DND-41 (cell line): Measurements from ENCODE around the gene SLIT2.

Experiments used
- ATAC-seq: fragments of 200-7000 bp; cut with Tn5 transposase; 3 replicates; pipeline ENCODE4 v1.9.1; 2021; ENCODE audit warnings: low read depth; ENCODE audit not compliant: insufficient read depth
- DNase-seq: peaks from one replicate; pipeline ENCODE4 v3.0.0-alpha.2; 2020
- H2AFZ ChIP-seq: 2 replicates; pipeline ENCODE4 v1.6.0; 2012; ENCODE audit warnings: low read depth, low read length
- H3K27ac ChIP-seq: 2 replicates; pipeline ENCODE4 v1.5.1; 2012; ENCODE audit warnings: low read length, inconsistent platforms
- H3K27me3 ChIP-seq: fragments of 200-600 bp; sonication (generic); 2 replicates; pipeline ENCODE4 v1.6.0; 2012; ENCODE audit warnings: low read length, mild to moderate bottlenecking, inconsistent platforms; ENCODE audit not compliant: insufficient read depth, poor library complexity
- H3K36me3 ChIP-seq: 2 replicates; pipeline ENCODE4 v1.5.1; 2012; ENCODE audit warnings: low read length, inconsistent platforms; ENCODE audit not compliant: insufficient read depth
- H3K4me1 ChIP-seq: 2 replicates; pipeline ENCODE4 v1.5.1; 2012; ENCODE audit warnings: mild to moderate bottlenecking, low read length; ENCODE audit not compliant: insufficient read depth
- H3K4me2 ChIP-seq: 2 replicates; pipeline ENCODE4 v1.6.0; 2012; ENCODE audit warnings: mild to moderate bottlenecking, moderate library complexity, low read length, inconsistent platforms; ENCODE audit not compliant: insufficient read depth
- H3K4me3 ChIP-seq, 2 experiments: fragments of 200-600 bp in 1 of 2; shearing (Covaris generic) in 1 of 2; 2 replicates each; pipeline ENCODE4 v1.5.1; 2012 to 2016; ENCODE audit warnings: inconsistent platforms in 2 of 2, low read length in 2 of 2, mild to moderate bottlenecking in 2 of 2, low read depth in 1 of 2, moderate library complexity in 1 of 2
- H3K79me2 ChIP-seq: 2 replicates; pipeline ENCODE4 v1.6.0; 2012; ENCODE audit warnings: low read length, inconsistent platforms; ENCODE audit not compliant: insufficient read depth
- H3K9ac ChIP-seq: 2 replicates; pipeline ENCODE4 v1.6.0; 2012; ENCODE audit warnings: low read depth, mild to moderate bottlenecking, inconsistent platforms, low read length, moderate library complexity
- H3K9me3 ChIP-seq: 2 replicates; pipeline ENCODE4 v1.5.1; 2012; ENCODE audit warnings: low read length, moderate library complexity, mild to moderate bottlenecking, inconsistent platforms; ENCODE audit not compliant: insufficient read depth, severe bottlenecking
- H4K20me1 ChIP-seq: 2 replicates; pipeline ENCODE4 v1.6.0; 2012; ENCODE audit warnings: low read length; ENCODE audit not compliant: insufficient read depth
- CTCF ChIP-seq: IDR thresholded peaks from 2 replicates; pipeline ENCODE4 v1.5.1; 2012; ENCODE audit warnings: borderline replicate concordance, low read length, moderate library complexity, mild to moderate bottlenecking; ENCODE audit not compliant: poor library complexity, severe bottlenecking; ENCODE audit errors: extremely low read depth
- EZH2 ChIP-seq: IDR thresholded peaks from 3 replicates; pipeline ENCODE4 v1.6.1; 2012; ENCODE audit warnings: borderline replicate concordance, low read depth, mild to moderate bottlenecking, moderate library complexity, low read length, inconsistent platforms; ENCODE audit not compliant: severe bottlenecking

The SLIT2 gene

GRCh38 chr4:20254511-20255250 lies 3.0 kb downstream of the SLIT2 start:
- Histone ChIP-seq H3K9me3 (peaks cover 14% of the 10 kb centered on the region), H3K4me1 (no peaks in the 10 kb centered on the region), H3K4me3 (no peak overlapping the region), H3K79me2 (no peaks in the 10 kb centered on the region), H4K20me1 (no peaks in the 10 kb centered on the region), H2AFZ (no peak overlapping the region), H3K27ac (no peak overlapping the region), H3K36me3 (no peaks in the 10 kb centered on the region), H3K27me3 (no peaks in the 10 kb centered on the region), H3K9ac (no peak overlapping the region), H3K4me2 (no peak overlapping the region)
- ATAC-seq (no peak), DNase-seq (no peak)
- no peak for TF ChIP-seq CTCF
- no peak for TF ChIP-seq EZH2

- Histone ChIP-seq H3K27ac (no peak overlapping the region), H3K4me2 (no peak overlapping the region)
Measured at GRCh38 chr4:20255251-20255586, 3.5 kb downstream of the SLIT2 start.

GRCh38 chr4:20255823-20256222 lies 4.1 kb downstream of the SLIT2 start:
- DNase-seq (no peak), ATAC-seq (no peak)
- no peaks in the 10 kb centered on the region for H3K4me1 ChIP-seq
- H4K20me1 ChIP-seq = no peaks in the 10 kb centered on the region
- H3K9me3 ChIP-seq = peaks cover 14% of the 10 kb centered on the region
- no peaks in the 10 kb centered on the region for H3K79me2 ChIP-seq
- no peak overlapping the region for H3K9ac ChIP-seq
- no peak overlapping the region for H3K4me2 ChIP-seq
- H2AFZ ChIP-seq = no peak overlapping the region
- H3K36me3 ChIP-seq = no peaks in the 10 kb centered on the region
- TF ChIP-seq CTCF (no peak), EZH2 (no peak)
- no peak overlapping the region for H3K27ac ChIP-seq
- no peak overlapping the region for H3K4me3 ChIP-seq
- H3K27me3 ChIP-seq = no peaks in the 10 kb centered on the region

More at GRCh38 chr4:20255251-20255586, 3.5 kb downstream of the SLIT2 start:
- no peaks in the 10 kb centered on the region for H3K36me3 ChIP-seq
- H2AFZ ChIP-seq = no peak overlapping the region
- no peak overlapping the region for H3K4me3 ChIP-seq
- H3K27me3 ChIP-seq = no peaks in the 10 kb centered on the region
- H3K4me1 ChIP-seq = no peaks in the 10 kb centered on the region
- no peak for TF ChIP-seq CTCF
- no peak for TF ChIP-seq EZH2
- H3K79me2 ChIP-seq = no peaks in the 10 kb centered on the region
- DNase-seq (no peak), ATAC-seq (no peak)
- no peaks in the 10 kb centered on the region for H4K20me1 ChIP-seq
- H3K9ac ChIP-seq = no peak overlapping the region
- H3K9me3 ChIP-seq = peaks cover 14% of the 10 kb centered on the region

GRCh38 chr4:20256381-20256881 lies 4.7 kb downstream of the SLIT2 start:
- Histone ChIP-seq H4K20me1 (no peaks in the 10 kb centered on the region), H3K79me2 (no peaks in the 10 kb centered on the region), H3K36me3 (no peaks in the 10 kb centered on the region), H3K27ac (no peak overlapping the region), H3K27me3 (no peaks in the 10 kb centered on the region), H3K4me1 (no peaks in the 10 kb centered on the region), H3K9me3 (peaks cover 14% of the 10 kb centered on the region), H2AFZ (no peak overlapping the region), H3K9ac (no peak overlapping the region), H3K4me2 (no peak overlapping the region), H3K4me3 (no peak overlapping the region)
- TF ChIP-seq EZH2 (no peak), CTCF (no peak)
- ATAC-seq = no peak
- DNase-seq = no peak
